Adrenal gland (tissue), 5 donors: ENCODE data around the gene HCAR3.

ENCODE experiments used
- CTCF ChIP-seq, 6 experiments: fragments of 450-650 bp in 4 of 6; fragments of 200-600 bp in 2 of 6; sonication (generic) in 1 of 6; IDR thresholded peaks; 1 replicate in 5 of 6; 2 replicates in 1 of 6; pipeline versions ENCODE4 v1.5.1 to v1.8.0; 2016 to 2021; ENCODE audit warnings: antibody characterized with exemption in 6 of 6, mild to moderate bottlenecking in 2 of 6, moderate library complexity in 1 of 6
- POLR2A ChIP-seq, 2 donors: fragments of 450-650 bp; IDR thresholded peaks; one replicate each; pipeline ENCODE4 v1.6.1; 2017; ENCODE audit warnings: antibody characterized with exemption in 2 of 2, mild to moderate bottlenecking in 2 of 2, moderate library complexity in 1 of 2
- donor health status: DM: no; HTN: no; CAD: no.

GRCh38 chr12:122740351-122740750 lies 23.7 kb upstream of the HCAR3 start:
- TF ChIP-seq CTCF (IDR thresholded peaks at IDR 0.05) (no peak), POLR2A (IDR thresholded peaks at IDR 0.05) (no peak)
